C4-2B (cell line): ENCODE results near the gene ADGRA1.

Experiments used
- H3K27ac ChIP-seq: fragments of 450-650 bp; 2 replicates; pipeline ENCODE4 v1.5.1; 2017
- ZFX ChIP-seq: fragments of 450-650 bp; IDR thresholded peaks from 2 replicates; pipeline ENCODE4 v1.6.1; 2017
- TF ChIP-seq, protein P1 (sequence below): fragments of 450-650 bp; conservative IDR thresholded peaks from 2 replicates; pipeline ENCODE4 v1.5.1; 2017; ENCODE audit warnings: mild to moderate bottlenecking

Gene ADGRA1

DNA sequence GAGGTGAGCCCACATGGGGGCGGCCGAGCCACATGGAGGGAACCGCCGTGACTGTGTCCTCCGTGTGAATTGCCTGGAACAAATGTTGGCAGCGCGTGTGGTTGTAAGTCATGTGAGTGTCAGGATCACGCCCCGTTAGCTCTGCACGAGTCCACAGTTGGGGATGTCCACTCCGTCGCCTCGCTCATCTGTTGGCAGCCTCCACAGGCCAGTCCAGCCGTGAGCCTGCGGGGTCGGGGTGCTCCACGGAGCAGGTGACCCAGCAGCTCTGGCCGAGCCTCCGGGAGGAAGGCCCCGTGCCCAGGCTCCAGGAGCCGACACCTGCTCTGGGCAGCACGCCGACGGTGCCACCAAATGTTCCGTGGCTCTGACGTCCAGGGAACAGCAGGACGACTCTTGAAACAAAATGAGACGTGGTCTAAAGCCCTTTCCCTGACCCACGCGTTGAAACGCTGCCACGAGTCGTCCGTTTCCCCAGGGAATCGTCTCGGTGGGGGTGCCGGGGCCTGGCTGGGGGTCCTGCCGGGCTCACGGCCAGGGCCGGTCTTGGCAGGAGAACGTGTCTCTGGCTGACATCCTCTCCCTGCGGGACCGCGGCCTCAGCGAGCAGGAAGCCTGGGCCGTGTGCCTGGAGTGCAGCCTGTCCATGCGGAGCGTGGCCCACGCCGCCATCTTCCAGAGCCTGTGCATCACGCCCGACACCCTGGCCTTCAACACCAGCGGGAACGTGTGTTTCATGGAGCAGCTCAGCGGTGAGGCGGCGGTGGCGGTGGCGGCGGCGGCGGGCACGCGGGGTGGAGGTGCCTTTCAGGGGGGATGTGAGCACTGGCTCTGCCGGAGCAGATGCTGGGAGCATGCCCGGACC, 79.3 kb downstream of the ADGRA1 start:
- H3K27ac ChIP-seq = no peak overlapping the region
- TF ChIP-seq ZFX = no peak
- TF ChIP-seq, protein P1, sequence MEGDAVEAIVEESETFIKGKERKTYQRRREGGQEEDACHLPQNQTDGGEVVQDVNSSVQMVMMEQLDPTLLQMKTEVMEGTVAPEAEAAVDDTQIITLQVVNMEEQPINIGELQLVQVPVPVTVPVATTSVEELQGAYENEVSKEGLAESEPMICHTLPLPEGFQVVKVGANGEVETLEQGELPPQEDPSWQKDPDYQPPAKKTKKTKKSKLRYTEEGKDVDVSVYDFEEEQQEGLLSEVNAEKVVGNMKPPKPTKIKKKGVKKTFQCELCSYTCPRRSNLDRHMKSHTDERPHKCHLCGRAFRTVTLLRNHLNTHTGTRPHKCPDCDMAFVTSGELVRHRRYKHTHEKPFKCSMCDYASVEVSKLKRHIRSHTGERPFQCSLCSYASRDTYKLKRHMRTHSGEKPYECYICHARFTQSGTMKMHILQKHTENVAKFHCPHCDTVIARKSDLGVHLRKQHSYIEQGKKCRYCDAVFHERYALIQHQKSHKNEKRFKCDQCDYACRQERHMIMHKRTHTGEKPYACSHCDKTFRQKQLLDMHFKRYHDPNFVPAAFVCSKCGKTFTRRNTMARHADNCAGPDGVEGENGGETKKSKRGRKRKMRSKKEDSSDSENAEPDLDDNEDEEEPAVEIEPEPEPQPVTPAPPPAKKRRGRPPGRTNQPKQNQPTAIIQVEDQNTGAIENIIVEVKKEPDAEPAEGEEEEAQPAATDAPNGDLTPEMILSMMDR = no peak

DNA sequence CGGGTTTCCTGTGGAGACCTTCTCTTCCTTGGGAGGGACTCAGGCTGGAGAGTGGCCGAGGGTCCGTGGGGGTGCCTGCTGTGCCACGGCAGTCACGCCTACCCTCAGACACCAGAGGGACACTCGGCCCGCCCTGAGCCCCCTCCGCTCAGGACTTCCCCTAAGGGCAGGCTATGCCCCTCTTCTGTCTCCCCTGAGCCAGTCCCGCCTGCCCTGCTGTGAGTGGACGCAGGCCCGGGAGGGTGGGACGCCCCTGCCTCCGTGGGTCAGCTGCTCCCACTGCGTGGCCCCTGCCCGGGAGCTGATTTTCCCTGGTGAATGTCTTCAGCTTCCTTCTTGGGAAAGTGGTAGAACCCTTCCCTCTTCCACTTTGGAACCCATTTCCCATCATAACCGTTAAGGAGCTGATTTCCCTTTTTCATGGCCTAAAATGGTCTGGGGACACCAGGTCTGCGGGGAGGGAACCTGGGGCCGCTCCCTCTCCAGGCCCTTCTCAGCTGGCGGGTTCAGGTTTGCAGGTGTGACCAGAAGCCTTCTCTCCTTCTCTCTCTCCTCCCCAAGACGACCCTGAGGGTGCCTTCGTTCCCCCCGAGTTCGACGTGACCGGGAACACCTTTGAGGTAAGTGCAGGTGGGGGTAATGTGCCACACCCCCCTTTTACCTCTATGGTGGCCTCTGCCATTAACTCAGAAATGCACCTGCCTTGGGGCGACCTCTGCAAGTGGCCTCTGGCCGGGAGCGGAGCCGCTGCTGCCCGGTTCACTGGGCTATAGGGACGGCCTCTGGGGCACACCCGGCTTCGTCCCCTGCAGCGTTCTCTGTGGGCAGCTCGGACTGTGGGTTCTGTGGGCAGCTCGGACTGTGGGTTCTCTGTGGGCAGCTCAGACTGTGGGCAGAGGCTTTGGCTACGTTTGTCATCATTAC, 80.2 kb downstream of the ADGRA1 start:
- H3K27ac ChIP-seq = no peak overlapping the region
- TF ChIP-seq, protein P1 = no peak

DNA sequence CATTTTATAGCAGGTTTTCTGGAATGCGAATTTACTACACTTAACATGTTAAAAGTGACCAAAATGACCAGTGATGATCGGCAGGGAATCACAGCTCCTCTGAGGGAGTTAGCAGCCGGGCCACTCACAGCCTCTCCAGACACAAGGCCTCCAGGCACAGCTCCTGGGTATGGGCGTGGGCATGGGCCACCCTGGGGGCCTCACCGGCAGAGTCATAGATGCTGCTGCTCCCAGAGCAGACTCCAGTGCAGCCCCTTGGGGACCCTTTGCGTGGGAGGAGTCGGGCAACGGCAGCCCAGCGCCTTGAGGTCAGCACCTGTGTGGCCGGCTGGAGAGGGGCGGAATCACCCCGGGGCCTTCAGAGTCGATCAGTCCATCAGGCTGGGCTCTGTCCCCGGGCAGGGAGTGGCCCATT, 80.9 kb downstream of the ADGRA1 start:
- H3K27ac ChIP-seq = no peak overlapping the region
- no peak for TF ChIP-seq ZFX
- TF ChIP-seq, protein P1 = no peak

DNA sequence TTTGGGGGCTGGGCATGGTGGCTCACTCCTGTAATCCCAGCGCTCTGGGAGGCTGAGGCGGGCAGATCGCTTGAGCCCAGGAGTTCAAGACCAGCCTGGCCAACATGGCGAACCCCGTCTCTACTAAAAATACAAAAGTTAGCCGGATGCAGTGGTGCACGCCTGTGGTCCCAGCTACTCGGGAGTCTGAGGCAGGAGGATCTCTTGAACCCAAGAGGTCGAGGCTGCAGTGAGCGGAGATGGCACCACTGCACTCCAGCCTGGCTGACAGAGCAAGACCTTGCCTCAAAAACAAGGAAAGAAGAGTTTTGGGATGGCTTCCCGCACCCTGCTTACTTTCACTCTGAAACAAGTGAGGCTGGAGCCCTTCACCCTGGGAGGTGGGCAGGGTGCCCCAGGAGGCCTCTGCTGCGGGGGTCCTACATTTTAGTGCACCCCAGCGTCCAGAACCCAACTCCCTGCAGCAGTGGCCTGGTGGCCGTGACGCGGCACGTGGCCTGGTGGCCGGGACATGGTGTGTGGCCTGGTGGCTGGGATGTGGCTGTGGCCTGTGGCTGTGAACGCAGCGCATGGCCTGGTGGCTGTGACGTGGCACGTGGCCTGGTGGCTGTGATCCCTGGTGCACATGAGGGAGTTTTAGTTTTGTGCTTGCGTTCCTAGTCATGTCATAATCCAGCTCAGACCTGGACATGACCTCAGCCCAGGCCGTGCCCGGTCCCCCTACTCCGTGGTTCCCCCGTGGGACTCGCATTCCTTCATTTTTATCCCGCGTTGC, 81.6 kb downstream of the ADGRA1 start:
- TF ChIP-seq, protein P1 = no peak
- no peak for TF ChIP-seq ZFX
- H3K27ac ChIP-seq = no peak overlapping the region

DNA sequence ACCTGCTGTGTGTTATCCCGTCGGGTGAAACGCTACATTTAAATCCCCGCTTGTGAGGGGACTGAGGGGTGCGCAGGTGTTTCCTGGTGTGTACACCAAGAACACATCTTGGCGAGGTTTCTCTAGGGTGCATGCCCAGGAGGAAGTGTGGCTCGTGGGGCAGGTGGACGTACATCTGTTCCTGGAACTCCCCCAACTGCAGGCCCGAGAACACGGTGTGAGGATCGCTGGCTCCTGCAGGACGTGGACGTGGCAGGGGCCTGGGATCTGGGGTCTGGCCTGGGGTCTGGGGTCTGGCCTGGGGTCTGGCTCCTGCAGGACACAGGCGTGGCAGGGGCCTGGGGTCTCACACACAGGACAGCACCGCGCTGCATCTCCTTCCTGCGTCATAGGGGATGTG, 82.4 kb downstream of the ADGRA1 start:
- H3K27ac ChIP-seq = no peak overlapping the region
- TF ChIP-seq, protein P1 = no peak
- TF ChIP-seq ZFX = no peak

DNA sequence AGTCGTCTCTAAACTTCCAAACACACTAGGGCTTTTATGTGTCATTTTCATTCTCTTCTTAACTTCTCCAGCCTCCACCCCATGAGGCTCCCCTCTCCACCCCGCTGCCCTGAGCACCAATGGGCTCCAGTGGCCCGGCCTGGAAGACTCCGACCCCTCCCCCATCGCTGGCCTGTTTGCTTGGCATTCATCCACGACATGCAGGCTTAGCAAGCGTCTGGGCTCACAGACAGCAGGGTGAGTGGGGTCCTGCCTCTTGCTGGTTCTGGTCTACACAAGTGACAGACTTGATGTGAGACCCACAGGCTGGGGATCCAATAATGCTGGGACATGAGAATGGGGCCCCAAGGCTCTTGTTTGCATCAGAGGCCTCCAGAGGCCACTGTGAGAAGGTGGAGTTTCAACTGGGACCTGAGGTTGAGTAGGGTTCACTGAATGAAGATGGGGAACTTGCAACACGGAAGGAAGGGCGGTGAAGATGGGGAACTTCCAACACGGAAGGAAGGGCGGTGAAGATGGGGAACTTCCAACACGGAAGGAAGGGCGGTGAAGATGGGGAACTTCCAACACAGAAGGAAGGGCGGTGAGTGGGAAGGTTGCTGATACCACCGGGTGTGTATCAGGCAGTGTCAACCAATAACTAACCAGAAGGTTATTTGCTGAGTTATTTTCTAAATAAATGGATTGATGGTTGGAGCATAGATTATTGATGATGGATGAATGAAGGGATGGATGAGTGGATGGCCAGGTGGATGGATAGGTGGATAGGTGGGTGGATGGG, 86.3 kb downstream of the ADGRA1 start:
- H3K27ac ChIP-seq = no peak overlapping the region
- no peak for TF ChIP-seq ZFX
- TF ChIP-seq, protein P1 = no peak
